ENCODE measurements around the gene CUX1.

Gene CUX1

GRCh38 chr7:102254521-102254920, 437.1 kb downstream of the CUX1 start:
- FAIRE-seq = no peak

GRCh38 chr7:102255501-102255900, 438.1 kb downstream of the CUX1 start:
- no peak for FAIRE-seq

- FAIRE-seq = no peak
Measured at GRCh38 chr7:102255916-102256315, 438.5 kb downstream of the CUX1 start.

- no peak for FAIRE-seq
Measured at GRCh38 chr7:102258073-102258748, 440.8 kb downstream of the CUX1 start.

- no peak for FAIRE-seq
Measured at GRCh38 chr7:102258749-102259107, 441.3 kb downstream of the CUX1 start.

GRCh38 chr7:102260856-102261255, 443.4 kb downstream of the CUX1 start:
- no peak for FAIRE-seq

- no peak for FAIRE-seq
Measured at GRCh38 chr7:102261451-102261850, 444.0 kb downstream of the CUX1 start.

GRCh38 chr7:102262546-102262945, 445.1 kb downstream of the CUX1 start:
- no peak for FAIRE-seq

- no peak for FAIRE-seq
Measured at GRCh38 chr7:102264367-102264891, 447.0 kb downstream of the CUX1 start.

- no peak for FAIRE-seq
Measured at GRCh38 chr7:102266541-102266940, 449.1 kb downstream of the CUX1 start.

- FAIRE-seq = no peak
Measured at GRCh38 chr7:102268635-102269034, 451.2 kb downstream of the CUX1 start.

GRCh38 chr7:102270178-102270887, 452.9 kb downstream of the CUX1 start:
- no peak for FAIRE-seq

GRCh38 chr7:102271158-102271798, 453.9 kb downstream of the CUX1 start:
- no peak for FAIRE-seq

GRCh38 chr7:102272075-102272916, 454.9 kb downstream of the CUX1 start:
- no peak for FAIRE-seq

GRCh38 chr7:102272917-102273748, 455.7 kb downstream of the CUX1 start:
- FAIRE-seq = no peak

- no peak for FAIRE-seq
Measured at GRCh38 chr7:102273749-102274712, 456.6 kb downstream of the CUX1 start.

GRCh38 chr7:102275123-102275703, 457.8 kb downstream of the CUX1 start:
- FAIRE-seq = no peak

- no peak for FAIRE-seq
Measured at GRCh38 chr7:102277901-102278300, 460.5 kb downstream of the CUX1 start.

- no peak for FAIRE-seq
Measured at GRCh38 chr7:102279537-102280400, 462.3 kb downstream of the CUX1 start.
